ENCODE results near the gene EPS15.

- TF ChIP-seq CTCF (IDR thresholded peaks at IDR 0.05) (no peak), POLR2AphosphoS5 (IDR thresholded peaks at IDR 0.05) (no peak), POLR2A (IDR thresholded peaks at IDR 0.05; ENCODE audit: low read depth) (no peak)
Measured at GRCh38 chr1:51439895-51440294, 79.2 kb downstream of the EPS15 start.
